HepG2 (cell line): ENCODE results near the gene SLC25A14. TPM values are rescaled to one million over a fixed set of nuclear protein-coding genes. Genes with fewer than 3 reads are reported as not detected.

Source experiments
- SMARCC2 ChIP-seq: fragments of 450-650 bp; IDR thresholded peaks from 2 replicates; pipeline ENCODE4 v1.6.1; 2017; ENCODE audit warnings: antibody characterized with exemption, mild to moderate bottlenecking
- TFAP4 ChIP-seq: sonication (generic); IDR thresholded peaks from 2 replicates; pipeline ENCODE4 v1.6.1; 2016; ENCODE audit warnings: low read depth, borderline replicate concordance
- ZMAT3 ChIP-seq: sonication (generic); formaldehyde crosslinking; conservative IDR thresholded peaks from 2 replicates; pipeline ENCODE4 v1.7.0; 2021; ENCODE audit warnings: missing genetic modification reagents
- ZNF20 ChIP-seq: sonication (generic); formaldehyde crosslinking; IDR thresholded peaks from 2 replicates; pipeline ENCODE4 v1.4.0; 2020; ENCODE audit warnings: mild to moderate bottlenecking, moderate library complexity, missing genetic modification reagents
- polyA plus RNA-seq, 8 experiments: library from polyadenylated mRNA; depleted of rRNA in 3 of 8; stranded (reverse) in 7 of 8; unstranded in 1 of 8; fragments of >200 nt; fragmentation: Illumina TruSeq in 4 of 8; extraction: Trizol in 4 of 8; gene quantifications; 2 replicates each; pipeline versions ENCODE4 v1.2.1 to v1.2.3, GENCODE V29; 2011 to 2016; ENCODE audit warnings: low read depth in 4 of 8, missing spikeins in 1 of 8, mixed read lengths in 1 of 8; ENCODE audit not compliant: insufficient read depth in 1 of 8
- total RNA-seq, 5 experiments: library from RNA; depleted of rRNA; stranded (reverse); fragments of >200 nt; fragmentation: Illumina TruSeq; extraction: Trizol; gene quantifications; 2 replicates each; pipeline ENCODE4 v1.2.3, GENCODE V29; 2016; ENCODE audit warnings: low read depth in 1 of 5
- TF ChIP-seq, protein P1 (sequence below): sonication (generic); formaldehyde crosslinking; IDR thresholded peaks from 2 replicates; pipeline ENCODE4 v1.4.0; 2020; ENCODE audit warnings: missing genetic modification reagents
- TF ChIP-seq, protein P2 (sequence below): sonication (generic); formaldehyde crosslinking; IDR thresholded peaks from one replicate; pipeline ENCODE4 v1.5.1; 2020; ENCODE audit warnings: mild to moderate bottlenecking, missing genetic modification reagents; ENCODE audit errors: not compliant biosample characterization
- TF ChIP-seq, protein P3 (sequence below): sonication (generic); formaldehyde crosslinking; IDR thresholded peaks from 2 replicates; pipeline ENCODE4 v1.4.0; 2020; ENCODE audit warnings: missing genetic modification reagents, borderline replicate concordance

Gene SLC25A14
- total and polyA plus RNA-seq, 2 of the 13 experiments (the other 11 are each of a cell fraction or from before 2014, with no cell fraction given): 14.0 to 15.6 TPM

- TF ChIP-seq, protein P1, sequence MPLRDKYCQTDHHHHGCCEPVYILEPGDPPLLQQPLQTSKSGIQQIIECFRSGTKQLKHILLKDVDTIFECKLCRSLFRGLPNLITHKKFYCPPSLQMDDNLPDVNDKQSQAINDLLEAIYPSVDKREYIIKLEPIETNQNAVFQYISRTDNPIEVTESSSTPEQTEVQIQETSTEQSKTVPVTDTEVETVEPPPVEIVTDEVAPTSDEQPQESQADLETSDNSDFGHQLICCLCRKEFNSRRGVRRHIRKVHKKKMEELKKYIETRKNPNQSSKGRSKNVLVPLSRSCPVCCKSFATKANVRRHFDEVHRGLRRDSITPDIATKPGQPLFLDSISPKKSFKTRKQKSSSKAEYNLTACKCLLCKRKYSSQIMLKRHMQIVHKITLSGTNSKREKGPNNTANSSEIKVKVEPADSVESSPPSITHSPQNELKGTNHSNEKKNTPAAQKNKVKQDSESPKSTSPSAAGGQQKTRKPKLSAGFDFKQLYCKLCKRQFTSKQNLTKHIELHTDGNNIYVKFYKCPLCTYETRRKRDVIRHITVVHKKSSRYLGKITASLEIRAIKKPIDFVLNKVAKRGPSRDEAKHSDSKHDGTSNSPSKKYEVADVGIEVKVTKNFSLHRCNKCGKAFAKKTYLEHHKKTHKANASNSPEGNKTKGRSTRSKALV (CRISPR knock-in tag): no peak
- TF ChIP-seq, protein P2, sequence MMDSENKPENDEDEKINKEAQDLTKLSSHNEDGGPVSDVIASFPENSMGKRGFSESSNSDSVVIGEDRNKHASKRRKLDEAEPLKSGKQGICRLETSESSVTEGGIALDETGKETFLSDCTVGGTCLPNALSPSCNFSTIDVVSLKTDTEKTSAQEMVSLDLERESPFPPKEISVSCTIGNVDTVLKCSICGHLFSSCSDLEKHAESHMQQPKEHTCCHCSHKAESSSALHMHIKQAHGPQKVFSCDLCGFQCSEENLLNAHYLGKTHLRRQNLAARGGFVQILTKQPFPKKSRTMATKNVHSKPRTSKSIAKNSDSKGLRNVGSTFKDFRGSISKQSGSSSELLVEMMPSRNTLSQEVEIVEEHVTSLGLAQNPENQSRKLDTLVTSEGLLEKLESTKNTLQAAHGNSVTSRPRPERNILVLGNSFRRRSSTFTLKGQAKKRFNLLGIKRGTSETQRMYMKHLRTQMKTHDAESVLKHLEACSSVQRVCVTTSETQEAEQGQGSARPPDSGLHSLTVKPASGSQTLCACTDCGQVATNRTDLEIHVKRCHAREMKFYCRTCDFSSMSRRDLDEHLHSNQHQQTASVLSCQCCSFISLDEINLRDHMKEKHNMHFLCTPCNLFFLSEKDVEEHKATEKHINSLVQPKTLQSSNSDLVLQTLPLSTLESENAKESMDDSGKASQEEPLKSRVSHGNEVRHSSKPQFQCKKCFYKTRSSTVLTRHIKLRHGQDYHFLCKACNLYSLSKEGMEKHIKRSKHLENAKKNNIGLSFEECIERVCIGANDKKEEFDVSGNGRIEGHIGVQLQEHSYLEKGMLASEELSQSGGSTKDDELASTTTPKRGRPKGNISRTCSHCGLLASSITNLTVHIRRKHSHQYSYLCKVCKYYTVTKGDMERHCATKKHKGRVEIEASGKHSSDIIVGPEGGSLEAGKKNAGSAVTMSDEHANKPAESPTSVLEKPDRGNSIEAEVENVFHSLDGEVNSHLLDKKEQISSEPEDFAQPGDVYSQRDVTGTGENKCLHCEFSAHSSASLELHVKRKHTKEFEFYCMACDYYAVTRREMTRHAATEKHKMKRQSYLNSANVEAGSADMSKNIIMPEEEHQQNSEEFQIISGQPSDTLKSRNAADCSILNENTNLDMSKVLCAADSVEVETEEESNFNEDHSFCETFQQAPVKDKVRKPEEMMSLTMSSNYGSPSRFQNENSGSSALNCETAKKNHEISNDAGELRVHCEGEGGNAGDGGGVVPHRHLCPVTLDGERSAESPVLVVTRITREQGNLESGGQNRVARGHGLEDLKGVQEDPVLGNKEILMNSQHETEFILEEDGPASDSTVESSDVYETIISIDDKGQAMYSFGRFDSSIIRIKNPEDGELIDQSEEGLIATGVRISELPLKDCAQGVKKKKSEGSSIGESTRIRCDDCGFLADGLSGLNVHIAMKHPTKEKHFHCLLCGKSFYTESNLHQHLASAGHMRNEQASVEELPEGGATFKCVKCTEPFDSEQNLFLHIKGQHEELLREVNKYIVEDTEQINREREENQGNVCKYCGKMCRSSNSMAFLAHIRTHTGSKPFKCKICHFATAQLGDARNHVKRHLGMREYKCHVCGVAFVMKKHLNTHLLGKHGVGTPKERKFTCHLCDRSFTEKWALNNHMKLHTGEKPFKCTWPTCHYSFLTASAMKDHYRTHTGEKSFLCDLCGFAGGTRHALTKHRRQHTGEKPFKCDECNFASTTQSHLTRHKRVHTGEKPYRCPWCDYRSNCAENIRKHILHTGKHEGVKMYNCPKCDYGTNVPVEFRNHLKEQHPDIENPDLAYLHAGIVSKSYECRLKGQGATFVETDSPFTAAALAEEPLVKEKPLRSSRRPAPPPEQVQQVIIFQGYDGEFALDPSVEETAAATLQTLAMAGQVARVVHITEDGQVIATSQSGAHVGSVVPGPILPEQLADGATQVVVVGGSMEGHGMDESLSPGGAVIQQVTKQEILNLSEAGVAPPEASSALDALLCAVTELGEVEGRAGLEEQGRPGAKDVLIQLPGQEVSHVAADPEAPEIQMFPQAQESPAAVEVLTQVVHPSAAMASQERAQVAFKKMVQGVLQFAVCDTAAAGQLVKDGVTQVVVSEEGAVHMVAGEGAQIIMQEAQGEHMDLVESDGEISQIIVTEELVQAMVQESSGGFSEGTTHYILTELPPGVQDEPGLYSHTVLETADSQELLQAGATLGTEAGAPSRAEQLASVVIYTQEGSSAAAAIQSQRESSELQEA: no peak
- TF ChIP-seq SMARCC2 (no peak), TFAP4 (peak; percentile 32; the same call in 1 of the 2 replicates), ZNF20 (CRISPR knock-in tag) (no peak), ZMAT3 (CRISPR knock-in tag) (no peak)
- TF ChIP-seq, protein P3, sequence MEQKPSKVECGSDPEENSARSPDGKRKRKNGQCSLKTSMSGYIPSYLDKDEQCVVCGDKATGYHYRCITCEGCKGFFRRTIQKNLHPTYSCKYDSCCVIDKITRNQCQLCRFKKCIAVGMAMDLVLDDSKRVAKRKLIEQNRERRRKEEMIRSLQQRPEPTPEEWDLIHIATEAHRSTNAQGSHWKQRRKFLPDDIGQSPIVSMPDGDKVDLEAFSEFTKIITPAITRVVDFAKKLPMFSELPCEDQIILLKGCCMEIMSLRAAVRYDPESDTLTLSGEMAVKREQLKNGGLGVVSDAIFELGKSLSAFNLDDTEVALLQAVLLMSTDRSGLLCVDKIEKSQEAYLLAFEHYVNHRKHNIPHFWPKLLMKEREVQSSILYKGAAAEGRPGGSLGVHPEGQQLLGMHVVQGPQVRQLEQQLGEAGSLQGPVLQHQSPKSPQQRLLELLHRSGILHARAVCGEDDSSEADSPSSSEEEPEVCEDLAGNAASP (CRISPR knock-in tag): 0 out of 2 replicates have a peak, but pooled peaks have one; percentile 14
Measured at GRCh38 chrX:130386408-130386808, 46.7 kb downstream of the SLC25A14 start (continued).
